SK-N-SH treated with all-trans-retinoic acid at 6 μM for 48 hours (cell line): ENCODE results near the gene IFNA14.

Experiments
- ARNTL ChIP-seq: fragments of 450-650 bp; formaldehyde crosslinking; IDR thresholded peaks from 2 replicates; pipeline ENCODE4 v1.5.0; 2020; ENCODE audit warnings: low read depth, mild to moderate bottlenecking, moderate library complexity, borderline replicate concordance
- ESRRG ChIP-seq: fragments of 250-450 bp; sonication (Bioruptor Pico); IDR thresholded peaks from 2 replicates; pipeline ENCODE4 v1.6.1; 2021; ENCODE audit warnings: mild to moderate bottlenecking
- GLIS3 ChIP-seq: fragments of 250-450 bp; sonication (Bioruptor Pico); IDR thresholded peaks from 2 replicates; pipeline ENCODE4 v1.5.0; 2020; ENCODE audit warnings: mild to moderate bottlenecking, moderate library complexity
- ISL1 ChIP-seq: fragments of 250-450 bp; sonication (Bioruptor Pico); IDR thresholded peaks from 2 replicates; pipeline ENCODE4 v2.1.2; 2022; ENCODE audit warnings: mild to moderate bottlenecking, moderate library complexity
- RARB ChIP-seq: fragments of 250-450 bp; sonication (Bioruptor Pico); IDR thresholded peaks from 2 replicates; pipeline ENCODE4 v1.8.0; 2021; ENCODE audit warnings: mild to moderate bottlenecking, moderate library complexity
- SNAI2 ChIP-seq: fragments of 250-450 bp; sonication (Bioruptor Pico); IDR thresholded peaks from 2 replicates; pipeline ENCODE4 v1.5.0; 2020; ENCODE audit warnings: mild to moderate bottlenecking, moderate library complexity
- TCF4 ChIP-seq: fragments of 250-450 bp; sonication (Bioruptor Pico); IDR thresholded peaks from 2 replicates; pipeline ENCODE4 v1.8.0; 2021; ENCODE audit warnings: mild to moderate bottlenecking, moderate library complexity, borderline replicate concordance
- ZFP3 ChIP-seq: fragments of 250-450 bp; sonication (Bioruptor Pico); IDR thresholded peaks from 2 replicates; pipeline ENCODE4 v1.5.0; 2020; ENCODE audit warnings: mild to moderate bottlenecking, moderate library complexity
- ZNF8 ChIP-seq: fragments of 450-650 bp; formaldehyde crosslinking; IDR thresholded peaks from 2 replicates; pipeline ENCODE4 v1.5.0; 2020; ENCODE audit warnings: mild to moderate bottlenecking, moderate library complexity

DNA sequence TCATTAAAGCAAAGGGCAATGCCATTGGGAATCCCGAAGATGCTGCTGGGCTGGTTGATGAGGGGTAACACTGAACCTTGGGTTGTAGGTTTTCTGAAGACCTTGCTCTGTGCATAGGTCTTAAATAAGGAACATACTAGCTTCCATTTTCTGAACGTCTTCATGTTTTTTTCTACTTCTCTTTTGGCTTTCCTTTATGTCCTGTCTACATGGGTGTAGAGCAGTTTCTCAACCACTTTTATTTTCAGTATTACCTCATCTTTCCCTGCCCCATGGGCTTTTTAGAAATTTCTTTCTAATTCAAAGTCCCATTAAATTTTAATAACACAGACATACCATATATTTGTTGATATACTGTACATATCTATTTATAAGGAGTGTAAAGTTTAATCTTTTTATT lies at the start of gene IFNA14:
- TF ChIP-seq RARB (CRISPR knock-in tag) (no peak), GLIS3 (CRISPR knock-in tag) (no peak), ARNTL (CRISPR knock-in tag) (no peak), ISL1 (CRISPR knock-in tag) (no peak), ZFP3 (CRISPR knock-in tag) (no peak), ZNF8 (CRISPR knock-in tag) (no peak), SNAI2 (CRISPR knock-in tag) (no peak), ESRRG (CRISPR knock-in tag) (no peak), TCF4 (CRISPR knock-in tag) (no peak)
